Epithelial cell of esophagus (primary cell): ENCODE measurements around the gene ANKRD34A.
A peak's percentile ranks its signal among the peaks of the same experiment; 100 is the strongest.

Experiments used
- DNase-seq: peaks from one replicate; pipeline ENCODE4 v3.0.0; 2010; ENCODE audit warnings: low read depth
- H3K4me3 ChIP-seq: 2 replicates; pipeline ENCODE4 v1.5.1; 2011; ENCODE audit warnings: mild to moderate bottlenecking, low read length, control low read depth
- CTCF ChIP-seq: IDR thresholded peaks from 2 replicates; pipeline ENCODE4 v1.5.1; 2011; ENCODE audit warnings: low read depth, mild to moderate bottlenecking, low read length, control low read depth, inconsistent platforms; ENCODE audit not compliant: insufficient read depth; ENCODE audit errors: missing control alignments

ANKRD34A gene

GRCh38 chr1:145977486-145978470 lies 13.4 kb upstream of the ANKRD34A start:
- H3K4me3 ChIP-seq, result no peak overlapping the region
- peak; percentile 84 for DNase-seq
- peak; percentile 88 for TF ChIP-seq CTCF

DNA sequence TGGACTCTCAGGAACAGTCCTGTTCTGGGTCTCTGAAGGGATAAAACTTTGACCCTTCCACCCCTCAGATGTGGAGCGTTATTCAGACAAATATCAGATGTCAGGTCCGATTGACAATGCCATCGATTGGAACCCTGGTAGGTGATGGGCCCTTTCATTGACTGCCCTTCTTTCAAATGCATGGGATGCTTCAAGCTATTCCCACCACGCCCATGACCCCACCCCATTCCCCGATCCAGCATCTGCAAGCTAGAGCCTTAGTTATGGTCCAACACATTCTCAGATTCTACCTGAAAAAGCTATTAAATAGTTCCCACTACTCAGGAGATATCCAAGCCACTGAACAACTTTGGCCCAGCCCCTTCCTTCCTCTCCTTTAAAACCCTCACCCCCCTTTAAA lies 12.6 kb upstream of the ANKRD34A start:
- H3K4me3 ChIP-seq, result no peak overlapping the region
- no peak for TF ChIP-seq CTCF
- DNase-seq, result no peak

DNA sequence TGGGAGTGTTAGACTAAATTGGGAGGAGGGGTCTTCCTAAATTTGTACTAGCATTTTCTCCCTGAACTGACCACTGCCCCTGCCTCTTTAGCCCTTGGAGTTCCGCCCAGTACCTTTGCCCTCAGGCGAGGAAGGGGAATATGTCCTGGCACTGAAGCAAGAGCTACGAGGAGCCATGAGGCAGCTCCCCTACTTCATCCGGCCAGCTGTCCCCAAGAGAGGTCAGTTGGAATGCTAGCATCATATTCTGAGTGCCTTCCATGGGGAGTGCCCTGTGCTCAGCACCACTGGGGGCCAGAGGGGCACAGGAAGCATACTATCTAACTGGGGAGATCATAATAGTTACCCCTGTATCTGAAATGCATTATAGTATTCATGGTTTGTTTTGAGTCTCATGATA lies 10.8 kb upstream of the ANKRD34A start:
- H3K4me3 ChIP-seq, result no peak overlapping the region
- no peak for TF ChIP-seq CTCF
- DNase-seq, result no peak

DNA sequence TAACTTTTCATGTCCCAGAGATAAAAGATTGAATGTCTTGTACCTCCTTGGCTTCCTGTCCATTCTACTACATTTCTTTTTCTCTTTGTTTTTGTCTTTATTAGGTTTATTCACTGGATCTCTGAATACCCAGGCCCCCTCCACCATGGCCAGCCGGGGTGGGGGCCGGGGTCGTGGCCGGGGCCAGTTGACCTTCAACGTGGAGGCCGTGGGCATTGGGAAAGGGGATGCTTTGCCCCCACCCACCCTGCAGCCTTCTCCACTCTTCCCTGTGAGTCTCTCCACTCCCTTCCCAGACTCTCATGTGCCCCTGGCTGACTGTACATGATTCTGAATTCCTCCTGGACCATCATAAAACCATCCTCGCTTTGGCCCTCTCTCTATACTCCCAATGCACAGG lies 10.3 kb upstream of the ANKRD34A start:
- no peak overlapping the region for H3K4me3 ChIP-seq
- no peak for TF ChIP-seq CTCF
- no peak for DNase-seq

GRCh38 chr1:145972580-145972979 lies 8.2 kb upstream of the ANKRD34A start:
- DNase-seq, result no peak
- H3K4me3 ChIP-seq, result no peak overlapping the region
- no peak for TF ChIP-seq CTCF

DNA sequence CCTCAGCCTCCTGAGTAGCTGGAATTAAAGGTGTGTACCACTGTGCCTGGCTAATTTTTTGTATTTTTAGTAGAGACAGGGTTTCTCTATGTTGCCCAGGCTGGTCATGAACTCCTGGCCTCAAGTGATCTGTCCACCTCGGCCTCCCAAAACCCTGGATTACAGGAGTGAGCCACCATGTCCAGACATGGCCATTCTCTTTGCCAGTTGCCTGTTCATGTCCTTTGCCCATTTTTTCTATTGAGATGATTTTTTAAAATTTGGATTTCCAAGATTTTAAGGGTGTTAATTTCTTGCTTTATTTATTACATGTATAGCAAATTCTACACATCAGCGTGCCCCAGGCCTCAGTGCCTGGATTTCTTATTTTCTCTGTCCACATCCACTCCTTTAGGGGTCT lies 2.9 kb upstream of the ANKRD34A start:
- no peak for TF ChIP-seq CTCF
- no peak for DNase-seq
- no peak overlapping the region for H3K4me3 ChIP-seq
